SK-N-MC (cell line): ENCODE results near the gene WDR41.

Source experiments
- EZH2 ChIP-seq: fragments of 200-600 bp; sonication (generic); IDR thresholded peaks from one replicate; pipeline ENCODE4 v1.6.1; 2017; ENCODE audit warnings: antibody characterized with exemption
- POLR2AphosphoS5 ChIP-seq: IDR thresholded peaks from 2 replicates; pipeline ENCODE4 v1.6.1; 2012; ENCODE audit warnings: mild to moderate bottlenecking, low read depth, low read length, borderline replicate concordance

GRCh38 chr5:77486344-77486962 lies 5.7 kb downstream of the WDR41 start:
- TF ChIP-seq EZH2 (no peak), POLR2AphosphoS5 (no peak)
